Aorta (tissue), 5 donors: ENCODE data around the gene MYOF. TPM values are rescaled to one million over a fixed set of nuclear protein-coding genes. Genes with fewer than 3 reads are reported as not detected.
"Not testable (repeated sequence)": the region's sequence is repeated elsewhere in the genome, so short reads cannot be mapped to it uniquely, and the experiment has no call there.

Experiments
- ATAC-seq: fragments of 200-7000 bp; cut with Tn5 transposase; one replicate; pipeline ENCODE4 v1.9.1; 2022; ENCODE audit warnings: moderate library complexity; ENCODE audit not compliant: low FRiP score
- DNase-seq, 2 donors: peaks; one replicate each; pipeline ENCODE4 v3.0.0-alpha.2; 2020
- H3K27ac ChIP-seq, 2 donors: one replicate each; pipeline ENCODE4 v1.5.1; 2013; ENCODE audit warnings: low read length in 2 of 2, mild to moderate bottlenecking in 2 of 2, moderate library complexity in 2 of 2, control low read depth in 1 of 2, inconsistent platforms in 1 of 2, low read depth in 1 of 2
- H3K27me3 ChIP-seq, 2 donors: one replicate each; pipeline ENCODE4 v1.6.1; 2013; ENCODE audit warnings: control low read depth in 1 of 2, low read length in 1 of 2, mild to moderate bottlenecking in 1 of 2, moderate library complexity in 1 of 2; ENCODE audit not compliant: insufficient read depth in 2 of 2, control insufficient read depth in 1 of 2
- H3K36me3 ChIP-seq, 2 donors: one replicate each; pipeline ENCODE4 v1.6.1; 2013; ENCODE audit warnings: control low read depth in 1 of 2, low read length in 1 of 2, mild to moderate bottlenecking in 1 of 2; ENCODE audit not compliant: insufficient read depth in 2 of 2, control insufficient read depth in 1 of 2
- H3K4me1 ChIP-seq, 2 donors: one replicate each; pipeline ENCODE4 v1.6.1; 2013; ENCODE audit warnings: low read length in 2 of 2, control low read depth in 1 of 2, mild to moderate bottlenecking in 1 of 2, moderate library complexity in 1 of 2; ENCODE audit not compliant: insufficient read depth in 2 of 2, control insufficient read depth in 1 of 2
- H3K4me3 ChIP-seq, 2 donors: one replicate each; pipeline ENCODE4 v1.5.1; 2013; ENCODE audit warnings: low read length in 2 of 2, control low read depth in 1 of 2, mild to moderate bottlenecking in 1 of 2
- H3K9me3 ChIP-seq: one replicate; pipeline ENCODE4 v1.6.1; 2013; ENCODE audit warnings: mild to moderate bottlenecking, low read length; ENCODE audit not compliant: control insufficient read depth
- WGBS, 2 donors: extraction: QIAGEN DNeasy Blood & Tissue Kit; methylation state at CpG; one replicate each; pipeline ENCODE4 v1.1.7; 2013; 5-methylcytosine and 5-hydroxymethylcytosine counted together
- intact Hi-C, 2 donors: fragments of 100-400 bp; cut with DNase I; formaldehyde crosslinking; loops; one replicate each; pipeline versions ENCODE4 v1.14.2 to v1.15.0; 2022
- polyA plus RNA-seq, 2 donors: library from polyadenylated mRNA; stranded (reverse); fragments of 200-250 nt; gene quantifications; one replicate each; pipeline ENCODE4 v1.2.3, GENCODE V29; 2013
- total RNA-seq, 2 donors: library from RNA; stranded (reverse); fragmentation: NEBNext Ultra II Directional; extraction: Animal tissue kit (Norgen Biotek cat#: 25700); gene quantifications; one replicate each; pipeline ENCODE4 v1.2.1, GENCODE V29; 2021
- donor health status: healthy with polysubstance abuse.
- donor health status: Bipolar disorder and iron deficiency.
- donor health status: DM: no; HTN: no; CAD: no.
- donor health status: DM: no; HTN: no; CAD: no.
- donor health status: DM: yes; HTN: yes; CAD: no.

MYOF gene
- total and polyA plus RNA-seq, 4 donors, result 13.4 to 242 (median 126) TPM

- no peaks in the 10 kb centered on the region for H3K36me3 ChIP-seq
- H3K27me3 ChIP-seq, result no peaks in the 10 kb centered on the region
- no peak for ATAC-seq
- H3K27ac ChIP-seq, result no peak overlapping the region
- H3K4me3 ChIP-seq, result no peak overlapping the region
- intact Hi-C loops, result no loop called here
- no peak for DNase-seq
- WGBS, 2 donors, result 82 to 88% methylated on average over 4 of the region's 4 CpGs
- no peaks in the 10 kb centered on the region for H3K4me1 ChIP-seq
- H3K9me3 ChIP-seq, result no peaks in the 10 kb centered on the region
Measured at GRCh38 chr10:93296151-93296550, 186.0 kb downstream of the MYOF start.

- H3K9me3 ChIP-seq, result no peaks in the 10 kb centered on the region
- WGBS, 2 donors, result 81 to 86% methylated on average over 2 of the region's 2 CpGs
- no peaks in the 10 kb centered on the region for H3K27me3 ChIP-seq
- H3K4me1 ChIP-seq, result no peaks in the 10 kb centered on the region
- no peak overlapping the region for H3K4me3 ChIP-seq
- ATAC-seq (no peak), DNase-seq (no peak)
- no peak overlapping the region for H3K27ac ChIP-seq
- intact Hi-C loops, result no loop called here
- no peaks in the 10 kb centered on the region for H3K36me3 ChIP-seq
Measured at GRCh38 chr10:93293999-93294398, 188.1 kb downstream of the MYOF start.

- no peak overlapping the region for H3K27ac ChIP-seq
- WGBS, 2 donors, result 76 to 98% methylated on average over 5 of the region's 5 CpGs
- no peaks in the 10 kb centered on the region for H3K4me1 ChIP-seq
- intact Hi-C loops, result no loop called here
- H3K9me3 ChIP-seq, result no peaks in the 10 kb centered on the region
- DNase-seq, result no peak
- H3K36me3 ChIP-seq, result no peaks in the 10 kb centered on the region
- no peak overlapping the region for H3K4me3 ChIP-seq
- H3K27me3 ChIP-seq, result no peaks in the 10 kb centered on the region
- ATAC-seq, result no peak
Measured at GRCh38 chr10:93290661-93291354, 191.3 kb downstream of the MYOF start.

GRCh38 chr10:93288679-93289634, 193.2 kb downstream of the MYOF start:
- DNase-seq (peak; percentile 68 to 84), ATAC-seq (peak; percentile 84)
- intact Hi-C loops, result loop anchor here (2.0 to 10.0 kb wide), 4 partner anchors 172 to 208 kb away; no protein-coding TSS in a partner anchor
- no peak overlapping the region for H3K4me3 ChIP-seq
- H3K4me1 ChIP-seq, result no peaks in the 10 kb centered on the region
- H3K9me3 ChIP-seq, result no peaks in the 10 kb centered on the region
- no peaks in the 10 kb centered on the region for H3K27me3 ChIP-seq
- no peaks in the 10 kb centered on the region for H3K36me3 ChIP-seq
- H3K27ac ChIP-seq, result peak overlapping the region in 1 of 2 donors; percentile 45
- WGBS, 2 donors, result 43 to 46% methylated on average over 20 of the region's 20 CpGs

GRCh38 chr10:93287775-93288174, 194.4 kb downstream of the MYOF start:
- WGBS, 2 donors, result 97 to 98% methylated on average over 1 of the region's 1 CpG

GRCh38 chr10:93284246-93284645, 197.9 kb downstream of the MYOF start:
- not testable (repeated sequence) for DNase-seq, H3K36me3 ChIP-seq, H3K4me3 ChIP-seq, H3K27ac ChIP-seq, H3K4me1 ChIP-seq, H3K27me3 ChIP-seq, ATAC-seq, H3K9me3 ChIP-seq
- 94 to 96% methylated on average over 10 to 11 of the region's 11 CpGs for WGBS, 2 donors
- intact Hi-C loops, result loop anchor here in 1 of 2 donors (10.0 kb wide), 1 partner anchor 169 kb away; no protein-coding TSS in a partner anchor

More at GRCh38 chr10:93287775-93288174, 194.4 kb downstream of the MYOF start:
- no peaks in the 10 kb centered on the region for H3K27me3 ChIP-seq
- ATAC-seq (no peak), DNase-seq (no peak)
- intact Hi-C loops, result loop anchor here (2.0 to 10.0 kb wide), 4 partner anchors 170 to 207 kb away; no protein-coding TSS in a partner anchor
- no peak overlapping the region for H3K4me3 ChIP-seq
- no peaks in the 10 kb centered on the region for H3K9me3 ChIP-seq
- no peaks in the 10 kb centered on the region for H3K36me3 ChIP-seq
- peak overlapping the region in 1 of 2 donors; percentile 54 for H3K27ac ChIP-seq
- no peaks in the 10 kb centered on the region for H3K4me1 ChIP-seq

- WGBS, 2 donors, result 96% methylated on average over 3 of the region's 3 CpGs
- Histone ChIP-seq H3K9me3 (no peaks in the 10 kb centered on the region), H3K4me1 (no peaks in the 10 kb centered on the region), H3K27me3 (no peaks in the 10 kb centered on the region), H3K4me3 (no peak overlapping the region), H3K27ac (no peak overlapping the region), H3K36me3 (no peaks in the 10 kb centered on the region)
- ATAC-seq, result no peak
- intact Hi-C loops, result loop anchor here in 1 of 2 donors (10.0 kb wide), 1 partner anchor 167 kb away; no protein-coding TSS in a partner anchor
- no peak for DNase-seq
Measured at GRCh38 chr10:93281367-93281720, 200.8 kb downstream of the MYOF start.

- ATAC-seq, result no peak
- no peaks in the 10 kb centered on the region for H3K27me3 ChIP-seq
- H3K9me3 ChIP-seq, result no peaks in the 10 kb centered on the region
- no peaks in the 10 kb centered on the region for H3K36me3 ChIP-seq
- 68 to 77% methylated on average over 8 of the region's 8 CpGs for WGBS, 2 donors
- H3K4me1 ChIP-seq, result no peaks in the 10 kb centered on the region
- H3K4me3 ChIP-seq, result no peak overlapping the region
- no peak for DNase-seq
- intact Hi-C loops, result loop anchor here in 1 of 2 donors (10.0 kb wide), 1 partner anchor 166 kb away; no protein-coding TSS in a partner anchor
- H3K27ac ChIP-seq, result no peak overlapping the region
Measured at GRCh38 chr10:93280699-93281366, 201.3 kb downstream of the MYOF start.
